H9 (cell line): ENCODE data around the gene KLC1. TPM values are rescaled to one million over a fixed set of nuclear protein-coding genes. Genes with fewer than 3 reads are reported as not detected.

Experiments
- DNase-seq: peaks from one replicate; pipeline ENCODE4 v3.0.0-alpha.2; 2017
- H2AFZ ChIP-seq: one replicate; pipeline ENCODE4 v1.6.1; 2013; ENCODE audit warnings: mild to moderate bottlenecking, low read length, control low read depth, moderate library complexity
- H2AK5ac ChIP-seq: 2 replicates; pipeline ENCODE4 v1.6.1; 2013; ENCODE audit warnings: low read length, control low read depth, mixed read lengths; ENCODE audit not compliant: insufficient read length
- H2BK120ac ChIP-seq: one replicate; pipeline ENCODE4 v1.6.1; 2013; ENCODE audit warnings: low read depth, mild to moderate bottlenecking, low read length, control low read depth, inconsistent platforms; ENCODE audit not compliant: poor library complexity, severe bottlenecking
- H2BK12ac ChIP-seq: 2 replicates; pipeline ENCODE4 v1.6.1; 2013; ENCODE audit warnings: low read length, control low read depth, mixed read lengths, low read depth; ENCODE audit not compliant: insufficient read length
- H2BK15ac ChIP-seq: 2 replicates; pipeline ENCODE4 v1.6.1; 2013; ENCODE audit warnings: low read depth, low read length, control low read depth
- H2BK20ac ChIP-seq: one replicate; pipeline ENCODE4 v1.6.1; 2013; ENCODE audit warnings: low read depth, mild to moderate bottlenecking, low read length, control low read depth, inconsistent platforms; ENCODE audit not compliant: poor library complexity, severe bottlenecking
- H2BK5ac ChIP-seq: 2 replicates; pipeline ENCODE4 v1.6.1; 2013; ENCODE audit warnings: low read length, control low read depth, mixed read lengths; ENCODE audit not compliant: insufficient read length
- H3K14ac ChIP-seq: 2 replicates; pipeline ENCODE4 v1.6.1; 2013; ENCODE audit warnings: low read length, control low read depth; ENCODE audit not compliant: insufficient read depth
- H3K18ac ChIP-seq: 2 replicates; pipeline ENCODE4 v1.6.1; 2013; ENCODE audit warnings: low read depth, mild to moderate bottlenecking, mixed read lengths, low read length, control low read depth; ENCODE audit not compliant: insufficient read length
- H3K23ac ChIP-seq: 2 replicates; pipeline ENCODE4 v1.6.1; 2013; ENCODE audit warnings: low read length, control low read depth, mixed read lengths, low read depth; ENCODE audit not compliant: insufficient read length
- H3K23me2 ChIP-seq: 2 replicates; pipeline ENCODE4 v1.6.1; 2013; ENCODE audit warnings: low read depth, mild to moderate bottlenecking, mixed read lengths, low read length, control low read depth; ENCODE audit not compliant: insufficient read length, poor library complexity, severe bottlenecking
- H3K27ac ChIP-seq: 2 replicates; pipeline ENCODE4 v1.5.1; 2013; ENCODE audit warnings: low read length, control low read depth, mixed read lengths, low read depth; ENCODE audit not compliant: insufficient read length
- H3K27me3 ChIP-seq: 2 replicates; pipeline ENCODE4 v1.6.1; 2013; ENCODE audit warnings: low read length, control low read depth, inconsistent platforms; ENCODE audit not compliant: insufficient read depth
- H3K4ac ChIP-seq: 2 replicates; pipeline ENCODE4 v1.6.1; 2013; ENCODE audit warnings: low read depth, mild to moderate bottlenecking, control low read depth, inconsistent platforms, low read length, moderate library complexity
- H3K4me1 ChIP-seq: 2 replicates; pipeline ENCODE4 v1.6.1; 2013; ENCODE audit warnings: low read length, control low read depth, inconsistent platforms; ENCODE audit not compliant: insufficient read depth
- H3K4me2 ChIP-seq: 2 replicates; pipeline ENCODE4 v1.6.1; 2013; ENCODE audit warnings: low read length, control low read depth, mixed read lengths; ENCODE audit not compliant: insufficient read length, insufficient read depth
- H3K56ac ChIP-seq: 2 replicates; pipeline ENCODE4 v1.6.1; 2013; ENCODE audit warnings: low read depth, mild to moderate bottlenecking, mixed read lengths, low read length, control low read depth; ENCODE audit not compliant: insufficient read length
- H3K79me1 ChIP-seq: 2 replicates; pipeline ENCODE4 v1.6.1; 2013; ENCODE audit warnings: low read depth, mild to moderate bottlenecking, moderate library complexity, low read length, control low read depth, inconsistent platforms; ENCODE audit not compliant: insufficient read depth, poor library complexity, severe bottlenecking
- H3K79me2 ChIP-seq: 2 replicates; pipeline ENCODE4 v1.6.1; 2013; ENCODE audit warnings: low read length, control low read depth, inconsistent platforms; ENCODE audit not compliant: insufficient read depth
- H3K9ac ChIP-seq: 2 replicates; pipeline ENCODE4 v1.6.1; 2013; ENCODE audit warnings: low read length, control low read depth, mixed read lengths; ENCODE audit not compliant: insufficient read length; ENCODE audit errors: extremely low read depth
- H3K9me3 ChIP-seq: one replicate; pipeline ENCODE4 v1.6.1; 2013; ENCODE audit warnings: low read depth, low read length, inconsistent platforms; ENCODE audit not compliant: control insufficient read depth
- H3T11ph ChIP-seq: one replicate; pipeline ENCODE4 v1.6.1; 2013; ENCODE audit warnings: mild to moderate bottlenecking, low read length, control low read depth, inconsistent platforms
- H4K20me1 ChIP-seq: one replicate; pipeline ENCODE4 v1.6.1; 2013; ENCODE audit not compliant: control insufficient read depth, insufficient read length, insufficient read depth
- H4K5ac ChIP-seq: 2 replicates; pipeline ENCODE4 v1.6.1; 2013; ENCODE audit warnings: low read depth, mild to moderate bottlenecking, mixed read lengths, low read length, control low read depth; ENCODE audit not compliant: insufficient read length
- H4K8ac ChIP-seq: replicated peaks from 2 replicates; pipeline ENCODE4 v1.6.1; 2013; ENCODE audit warnings: low read length, control low read depth, mixed read lengths, low read depth; ENCODE audit not compliant: insufficient read length
- H4K91ac ChIP-seq: 2 replicates; pipeline ENCODE4 v1.6.1; 2013; ENCODE audit warnings: low read depth, mild to moderate bottlenecking, moderate library complexity, mixed read lengths, low read length, control low read depth; ENCODE audit not compliant: insufficient read length
- H3K27ac Mint-ChIP-seq, 3 experiments: 2 replicates in 2 of 3; 3 replicates in 1 of 3; pipeline ENCODE4 v1.8.0; 2020 to 2021; ENCODE audit warnings: mixed read lengths in 3 of 3, mild to moderate bottlenecking in 1 of 3, moderate library complexity in 1 of 3
- H3K27me3 Mint-ChIP-seq: 2 replicates; pipeline ENCODE4 v1.8.0; 2021; ENCODE audit warnings: low read depth, mild to moderate bottlenecking, moderate library complexity, mixed read lengths
- H3K36me3 Mint-ChIP-seq, 3 experiments: 2 replicates in 2 of 3; 3 replicates in 1 of 3; pipeline ENCODE4 v1.8.0; 2020 to 2021; ENCODE audit warnings: low read depth in 3 of 3, mixed read lengths in 3 of 3; ENCODE audit not compliant: insufficient read depth in 1 of 3
- H3K4me1 Mint-ChIP-seq, 2 experiments: 2 replicates each; pipeline ENCODE4 v1.8.0; 2020; ENCODE audit warnings: mixed read lengths in 2 of 2
- H3K4me3 Mint-ChIP-seq, 2 experiments: 2 replicates in 1 of 2; 3 replicates in 1 of 2; pipeline ENCODE4 v1.8.0; 2020 to 2021; ENCODE audit warnings: mild to moderate bottlenecking in 2 of 2, mixed read lengths in 2 of 2, moderate library complexity in 1 of 2
- H3K9me3 Mint-ChIP-seq, 2 experiments: 2 replicates in 1 of 2; 3 replicates in 1 of 2; pipeline ENCODE4 v1.8.0; 2020; ENCODE audit warnings: mild to moderate bottlenecking in 2 of 2, mixed read lengths in 2 of 2, moderate library complexity in 1 of 2
- WGBS: extraction: QIAGEN DNeasy Blood & Tissue Kit; methylation state at CpG from one replicate; pipeline ENCODE4 v1.1.7; 2013; ENCODE audit warnings: missing lambda C conversion rate, low lambda C conversion rate, mixed read lengths; ENCODE audit not compliant: insufficient read length; ENCODE audit errors: extremely low coverage; 5-methylcytosine and 5-hydroxymethylcytosine counted together
- total RNA-seq: library from RNA; stranded (reverse); gene quantifications from 2 replicates; pipeline ENCODE4 v1.2.1, GENCODE V29; 2021
- TF ChIP-seq, protein P1 (sequence below): fragments of 200-600 bp; sonication (generic); conservative IDR thresholded peaks from 3 replicates; pipeline ENCODE4 v1.8.0; 2021; ENCODE audit warnings: antibody characterized with exemption, mild to moderate bottlenecking

KLC1 gene
- total RNA-seq, 1 experiment from 2014 or later = 143 TPM

DNA sequence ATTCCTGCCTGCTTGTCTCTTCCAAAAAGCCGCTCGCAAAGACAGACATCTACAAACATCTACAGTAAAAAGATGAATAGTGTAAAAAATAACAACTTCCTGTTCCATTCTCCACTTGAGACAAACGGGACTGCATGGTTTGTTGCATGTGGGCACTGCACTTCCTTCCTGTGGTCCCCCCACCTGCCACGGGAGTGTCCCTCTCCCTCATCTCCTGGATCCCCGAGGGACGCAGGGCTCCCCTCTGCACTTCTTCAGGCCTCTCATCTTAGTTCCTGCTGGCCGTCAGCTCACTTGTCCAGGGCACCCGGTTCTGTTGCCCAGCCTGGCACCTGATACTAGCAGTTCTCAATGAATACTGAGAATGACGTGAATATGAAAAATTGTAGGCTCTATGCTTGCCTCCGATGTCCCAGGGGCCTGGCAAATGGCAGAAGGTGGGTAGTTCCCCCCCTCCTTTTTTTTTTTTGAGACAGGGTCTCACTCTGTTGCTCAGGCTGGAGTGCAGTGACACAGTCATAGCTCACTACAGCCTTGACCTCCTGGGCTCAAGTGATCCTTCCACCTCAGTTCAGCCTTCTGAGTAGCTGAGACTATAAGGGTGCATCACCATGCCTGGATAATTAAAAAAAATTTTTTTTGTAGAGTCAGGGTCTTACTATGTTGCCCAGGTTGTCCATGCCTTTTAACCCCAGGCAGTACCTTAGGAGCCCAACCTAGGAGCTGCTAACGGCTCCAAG lies 3.5 kb upstream of the KLC1 start:
- Mint-ChIP-seq H3K4me1 (peaks cover 14 to 15% of the 10 kb centered on the region in 2 experiments), H3K27me3 (peaks cover 8% of the 10 kb centered on the region), H3K36me3 (no peaks in the 10 kb centered on the region; a peak in 1 of 7 replicates), H3K9me3 (no peaks in the 10 kb centered on the region), H3K4me3 (no peak overlapping the region), H3K27ac (peak overlapping the region in 1 of 3 experiments; percentile 18; a peak in 1 of 7 replicates)
- WGBS = no CpG with 5 or more reads among the region's 11 CpGs
- Histone ChIP-seq H3K56ac (no peak overlapping the region), H3K14ac (no peak overlapping the region), H2AK5ac (no peak overlapping the region), H3K9ac (no peak overlapping the region), H4K8ac (no peak overlapping the region), H4K5ac (no peak overlapping the region), H2BK5ac (no peak overlapping the region), H3K79me2 (peaks cover 3% of the 10 kb centered on the region; the same call in 1 of the 2 replicates), H3K9me3 (no peaks in the 10 kb centered on the region), H3K23me2 (peaks cover 8% of the 10 kb centered on the region), H2BK12ac (no peak overlapping the region), H3K18ac (no peak overlapping the region), H3K23ac (no peak overlapping the region), H4K91ac (no peak overlapping the region), H3K4ac (no peak overlapping the region), H2BK20ac (no peak overlapping the region), H3T11ph (no peak overlapping the region), H4K20me1 (no peaks in the 10 kb centered on the region), H3K27ac (no peak overlapping the region), H3K4me2 (no peak overlapping the region), H3K27me3 (no peaks in the 10 kb centered on the region), H2BK15ac (no peak overlapping the region), H2AFZ (no peak overlapping the region), H3K79me1 (no peaks in the 10 kb centered on the region), H2BK120ac (no peak overlapping the region), H3K4me1 (no peaks in the 10 kb centered on the region)
- DNase-seq = no peak
- TF ChIP-seq, protein P1, sequence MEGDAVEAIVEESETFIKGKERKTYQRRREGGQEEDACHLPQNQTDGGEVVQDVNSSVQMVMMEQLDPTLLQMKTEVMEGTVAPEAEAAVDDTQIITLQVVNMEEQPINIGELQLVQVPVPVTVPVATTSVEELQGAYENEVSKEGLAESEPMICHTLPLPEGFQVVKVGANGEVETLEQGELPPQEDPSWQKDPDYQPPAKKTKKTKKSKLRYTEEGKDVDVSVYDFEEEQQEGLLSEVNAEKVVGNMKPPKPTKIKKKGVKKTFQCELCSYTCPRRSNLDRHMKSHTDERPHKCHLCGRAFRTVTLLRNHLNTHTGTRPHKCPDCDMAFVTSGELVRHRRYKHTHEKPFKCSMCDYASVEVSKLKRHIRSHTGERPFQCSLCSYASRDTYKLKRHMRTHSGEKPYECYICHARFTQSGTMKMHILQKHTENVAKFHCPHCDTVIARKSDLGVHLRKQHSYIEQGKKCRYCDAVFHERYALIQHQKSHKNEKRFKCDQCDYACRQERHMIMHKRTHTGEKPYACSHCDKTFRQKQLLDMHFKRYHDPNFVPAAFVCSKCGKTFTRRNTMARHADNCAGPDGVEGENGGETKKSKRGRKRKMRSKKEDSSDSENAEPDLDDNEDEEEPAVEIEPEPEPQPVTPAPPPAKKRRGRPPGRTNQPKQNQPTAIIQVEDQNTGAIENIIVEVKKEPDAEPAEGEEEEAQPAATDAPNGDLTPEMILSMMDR = no peak
